Measurements from ENCODE around the gene TPBGL.

GRCh38 chr11:75245356-75246005, 4.9 kb downstream of the TPBGL start:
- TF ChIP-seq POLR2A (IDR thresholded peaks at IDR 0.05; ENCODE audit: low read length), result no peak
- no peak for TF ChIP-seq GATA1 (IDR thresholded peaks at IDR 0.05; ENCODE audit: low read depth, low read length)
